T-cell (primary cell): ENCODE data around the gene SATB1. TPM values are rescaled to one million over a fixed set of nuclear protein-coding genes. Genes with fewer than 3 reads are reported as not detected.

Experiments
- ATAC-seq, 4 experiments: fragments of 200-7000 bp in 3 of 4; fragments of 150-1000 bp in 1 of 4; cut with Tn5 transposase; replicated peaks in 1 of 4; 1 replicate in 3 of 4; 2 replicates in 1 of 4; pipeline ENCODE4 v1.10.0; 2021; ENCODE audit warnings: moderate library complexity in 3 of 4, mild to moderate bottlenecking in 2 of 4, moderate number of reproducible peaks in 1 of 4
- CTCF ChIA-PET, 2 donors: fragments of 300-600 bp; sonication (Branson Sonifier 250); formaldehyde crosslinking; loops; one replicate each; lab custom pipeline; 2022; ENCODE audit warnings: antibody characterized with exemption in 2 of 2; lab: Charles Lee
- POLR2A ChIA-PET, 2 donors: fragments of 300-600 bp; sonication (Branson Sonifier 250); formaldehyde crosslinking; loops; one replicate each; lab custom pipeline; 2022; ENCODE audit warnings: antibody characterized with exemption in 2 of 2; lab: Charles Lee
- DNase-seq, 35 experiments: peaks; one replicate each; pipeline versions ENCODE4 v3.0.0 to v3.0.0-alpha.2; 2013 to 2023
- H3K27ac ChIP-seq: one replicate; pipeline ENCODE4 v1.5.1; 2013; ENCODE audit warnings: low read length
- H3K27me3 ChIP-seq, 2 experiments: replicated peaks in 1 of 2; 1 replicate in 1 of 2; 2 replicates in 1 of 2; pipeline versions ENCODE4 v1.6.1 to v1.7.0; 2013; ENCODE audit warnings: low read length in 1 of 2, mixed read lengths in 1 of 2; ENCODE audit not compliant: control insufficient read depth in 2 of 2, insufficient read depth in 2 of 2; ENCODE audit errors: extremely low read depth in 1 of 2
- H3K36me3 ChIP-seq, 2 donors: 1 replicate in 1 of 2; 2 replicates in 1 of 2; pipeline versions ENCODE4 v1.6.1 to v1.7.0; 2013; ENCODE audit warnings: low read length in 1 of 2; ENCODE audit not compliant: control insufficient read depth in 2 of 2, insufficient read depth in 1 of 2; ENCODE audit errors: extremely low read depth in 1 of 2
- H3K4me1 ChIP-seq, 2 experiments: 1 replicate in 1 of 2; 2 replicates in 1 of 2; pipeline versions ENCODE4 v1.6.1 to v1.7.0; 2013; ENCODE audit warnings: low read length in 2 of 2, mixed read lengths in 1 of 2; ENCODE audit not compliant: insufficient read depth in 2 of 2, control insufficient read depth in 1 of 2; ENCODE audit errors: extremely low read depth in 1 of 2
- H3K4me3 ChIP-seq, 2 donors: 1 replicate in 1 of 2; 2 replicates in 1 of 2; pipeline versions ENCODE4 v1.5.1 to v1.7.0; 2013; ENCODE audit warnings: mild to moderate bottlenecking in 2 of 2, low read length in 1 of 2, moderate library complexity in 1 of 2; ENCODE audit not compliant: control insufficient read depth in 1 of 2; ENCODE audit errors: extremely low read depth in 1 of 2
- H3K9me3 ChIP-seq: 2 replicates; pipeline ENCODE4 v1.7.0; 2013
- H3K27ac Mint-ChIP-seq, 2 donors: one replicate each; pipeline ENCODE4 v1.8.0; 2020 to 2021; ENCODE audit warnings: mild to moderate bottlenecking in 2 of 2, mixed read lengths in 2 of 2
- H3K27me3 Mint-ChIP-seq, 2 donors: one replicate each; pipeline ENCODE4 v1.8.0; 2021 to 2022; ENCODE audit warnings: mixed read lengths in 2 of 2
- H3K36me3 Mint-ChIP-seq: one replicate; pipeline ENCODE4 v1.8.0; 2021; ENCODE audit warnings: mixed read lengths
- H3K4me1 Mint-ChIP-seq, 3 donors: one replicate each; pipeline ENCODE4 v1.8.0; 2020 to 2022; ENCODE audit warnings: mixed read lengths in 3 of 3, mild to moderate bottlenecking in 1 of 3
- H3K4me3 Mint-ChIP-seq, 3 donors: one replicate each; pipeline ENCODE4 v1.8.0; 2020 to 2022; ENCODE audit warnings: mild to moderate bottlenecking in 3 of 3, mixed read lengths in 3 of 3, moderate library complexity in 3 of 3
- H3K9me3 Mint-ChIP-seq, 3 donors: one replicate each; pipeline ENCODE4 v1.8.0; 2020 to 2022; ENCODE audit warnings: mixed read lengths in 3 of 3
- WGBS: methylation state at CpG from one replicate; pipeline ENCODE4 v1.1.5; 2013; ENCODE audit warnings: missing lambda C conversion rate; ENCODE audit not compliant: insufficient coverage; 5-methylcytosine and 5-hydroxymethylcytosine counted together
- total RNA-seq, 35 experiments: library from RNA in 6 of 35; stranded (reverse) in 6 of 35; fragments of 120-200 nt in 1 of 35; gene quantifications; one replicate each; pipeline versions ENCODE4 v1.2.1 to v1.2.4 and lab custom pipeline; 2013 to 2026

The SATB1 gene
- total RNA-seq, 5 donors from 2014 or later (not counting 1 experiment from before 2014, with no cell fraction given), result 204 to 417 (median 282) TPM

- H3K36me3 Mint-ChIP-seq, result peaks cover 46% of the 10 kb centered on the region
- H3K4me1 Mint-ChIP-seq, result peaks cover 74 to 80% (median 80%) of the 10 kb centered on the region in 3 donors
- ATAC-seq (no peak), DNase-seq (no peak)
- peak overlapping the region; percentile 26 for H3K27ac ChIP-seq
- peaks cover 0 to 4% of the 10 kb centered on the region in 2 experiments for H3K27me3 ChIP-seq
- H3K4me3 Mint-ChIP-seq, result peak overlapping the region; percentile 66 to 91 (median 69)
- CTCF ChIA-PET, result interaction anchor here in 1 of 2 donors (1.1 to 2.0 kb wide), 2 partner anchors 11 to 31 kb away, joined by 5 to 8 read pairs; no protein-coding TSS in a partner anchor
- H3K27ac Mint-ChIP-seq, result peak overlapping the region; percentile 86 to 91
- no peak overlapping the region for H3K4me3 ChIP-seq
- peaks cover 12 to 67% of the 10 kb centered on the region in 2 experiments for H3K4me1 ChIP-seq
- no peaks in the 10 kb centered on the region for H3K27me3 Mint-ChIP-seq
- POLR2A ChIA-PET, result interaction anchor here (0.6 to 1.3 kb wide), 3 partner anchors 21 to 78 kb away, joined by 4 to 6 read pairs (median 5); no protein-coding TSS in a partner anchor
- H3K36me3 ChIP-seq, result peaks cover 4 to 36% of the 10 kb centered on the region in 2 donors
- H3K9me3 ChIP-seq, result no peaks in the 10 kb centered on the region
- WGBS, result 64% methylated on average over 6 of the region's 9 CpGs
- H3K9me3 Mint-ChIP-seq, result no peaks in the 10 kb centered on the region
Observed at GRCh38 chr3:18420555-18420954, 4.6 kb downstream of the SATB1 start.

GRCh38 chr3:18419232-18419631 lies 5.9 kb downstream of the SATB1 start:
- Mint-ChIP-seq H3K9me3 (no peaks in the 10 kb centered on the region), H3K4me1 (peaks cover 83 to 91% (median 89%) of the 10 kb centered on the region in 3 donors), H3K27me3 (no peaks in the 10 kb centered on the region), H3K4me3 (peak overlapping the region; percentile 66 to 91 (median 69)), H3K36me3 (peaks cover 56% of the 10 kb centered on the region), H3K27ac (peak overlapping the region; percentile 86 to 91)
- Histone ChIP-seq H3K9me3 (no peaks in the 10 kb centered on the region), H3K4me3 (peak overlapping the region in 1 of 2 donors; percentile 32), H3K36me3 (peaks cover 4 to 48% of the 10 kb centered on the region in 2 donors), H3K27ac (peak overlapping the region; percentile 26), H3K4me1 (peaks cover 17 to 79% of the 10 kb centered on the region in 2 experiments), H3K27me3 (peaks cover 0 to 2% of the 10 kb centered on the region in 2 experiments)
- ChIA-PET POLR2A (interaction anchor here in 1 of 2 donors (1.0 kb wide), 1 partner anchor 14 kb away, joined by 5 read pairs; no protein-coding TSS in a partner anchor), CTCF (no interaction called here)
- ATAC-seq (no peak), DNase-seq (no peak)
- no CpG with 5 or more reads among the region's 4 CpGs for WGBS

- H3K4me1 Mint-ChIP-seq, result peaks cover 80 to 89% (median 88%) of the 10 kb centered on the region in 3 donors
- H3K36me3 Mint-ChIP-seq, result peaks cover 59% of the 10 kb centered on the region
- Histone ChIP-seq H3K4me1 (peaks cover 11 to 87% of the 10 kb centered on the region in 2 experiments), H3K9me3 (no peaks in the 10 kb centered on the region), H3K27ac (peak overlapping the region; percentile 26), H3K27me3 (no peaks in the 10 kb centered on the region), H3K36me3 (peaks cover 4 to 49% of the 10 kb centered on the region in 2 donors), H3K4me3 (peak overlapping the region in 1 of 2 donors; percentile 10)
- CTCF ChIA-PET, result interaction anchor here in 1 of 2 donors (0.8 to 1.0 kb wide), 2 partner anchors 12 to 29 kb away, joined by 3 to 4 read pairs; no protein-coding TSS in a partner anchor
- 69% methylated on average over 6 of the region's 10 CpGs for WGBS
- POLR2A ChIA-PET, result interaction anchor here in 1 of 2 donors (0.6 to 0.7 kb wide), 3 partner anchors 13 to 609 kb away, joined by 3 read pairs; no protein-coding TSS in a partner anchor
- no peaks in the 10 kb centered on the region for H3K9me3 Mint-ChIP-seq
- H3K27ac Mint-ChIP-seq, result peak overlapping the region; percentile 86 to 91
- ATAC-seq, result peak; percentile 17 to 40 (median 32)
- peak in 1 of 35 experiments; percentile 45 for DNase-seq
- peak overlapping the region; percentile 66 to 91 (median 69) for H3K4me3 Mint-ChIP-seq
- H3K27me3 Mint-ChIP-seq, result no peaks in the 10 kb centered on the region
Observed at GRCh38 chr3:18417904-18418572, 7.1 kb downstream of the SATB1 start.

- peaks cover 68% of the 10 kb centered on the region for H3K36me3 Mint-ChIP-seq
- peak overlapping the region; percentile 67 to 86 for H3K27ac Mint-ChIP-seq
- Histone ChIP-seq H3K4me1 (peaks cover 17 to 90% of the 10 kb centered on the region in 2 experiments), H3K27me3 (no peaks in the 10 kb centered on the region), H3K4me3 (no peak overlapping the region), H3K9me3 (no peaks in the 10 kb centered on the region), H3K27ac (peak overlapping the region; percentile 42), H3K36me3 (peaks cover 4 to 57% of the 10 kb centered on the region in 2 donors)
- no peak for DNase-seq
- no peaks in the 10 kb centered on the region for H3K9me3 Mint-ChIP-seq
- CTCF ChIA-PET, result no interaction called here
- peak overlapping the region; percentile 25 to 91 (median 35) for H3K4me3 Mint-ChIP-seq
- no peaks in the 10 kb centered on the region for H3K27me3 Mint-ChIP-seq
- ATAC-seq, result no peak
- peaks cover 82 to 91% (median 90%) of the 10 kb centered on the region in 3 donors for H3K4me1 Mint-ChIP-seq
- WGBS, result no CpG with 5 or more reads among the region's 3 CpGs
- POLR2A ChIA-PET, result interaction anchor here in 1 of 2 donors (0.5 to 1.2 kb wide), 4 partner anchors 9 to 22 kb away, joined by 3 to 6 read pairs (median 3); no protein-coding TSS in a partner anchor
Observed at GRCh38 chr3:18416332-18416731, 8.8 kb downstream of the SATB1 start.

GRCh38 chr3:18415839-18416238 lies 9.3 kb downstream of the SATB1 start:
- CTCF ChIA-PET, result no interaction called here
- Histone ChIP-seq H3K9me3 (no peaks in the 10 kb centered on the region), H3K36me3 (peaks cover 2 to 57% of the 10 kb centered on the region in 2 donors), H3K27ac (peak overlapping the region; percentile 1), H3K27me3 (no peaks in the 10 kb centered on the region), H3K4me1 (peaks cover 19 to 90% of the 10 kb centered on the region in 2 experiments), H3K4me3 (no peak overlapping the region)
- peaks cover 66% of the 10 kb centered on the region for H3K36me3 Mint-ChIP-seq
- H3K9me3 Mint-ChIP-seq, result no peaks in the 10 kb centered on the region
- ATAC-seq, result peak; percentile 25 to 31 (median 28)
- peak overlapping the region; percentile 67 to 86 for H3K27ac Mint-ChIP-seq
- WGBS, result 14% methylated on average over 1 of the region's 3 CpGs
- POLR2A ChIA-PET, result interaction anchor here in 1 of 2 donors (0.9 to 1.2 kb wide), 2 partner anchors 8 to 12 kb away, joined by 3 to 6 read pairs; no protein-coding TSS in a partner anchor
- H3K27me3 Mint-ChIP-seq, result no peaks in the 10 kb centered on the region
- peaks cover 82 to 91% (median 90%) of the 10 kb centered on the region in 3 donors for H3K4me1 Mint-ChIP-seq
- peak in 1 of 35 experiments; percentile 38 for DNase-seq
- H3K4me3 Mint-ChIP-seq, result peak overlapping the region; percentile 25 to 91 (median 35)

GRCh38 chr3:18415167-18415566 lies 10.0 kb downstream of the SATB1 start:
- ChIA-PET CTCF (no interaction called here), POLR2A (no interaction called here)
- Mint-ChIP-seq H3K4me3 (peak overlapping the region in 1 of 3 donors; percentile 50), H3K36me3 (peaks cover 66% of the 10 kb centered on the region), H3K4me1 (peaks cover 82 to 90% (median 90%) of the 10 kb centered on the region in 3 donors), H3K27me3 (no peaks in the 10 kb centered on the region), H3K27ac (peak overlapping the region; percentile 82 to 83), H3K9me3 (no peaks in the 10 kb centered on the region)
- Histone ChIP-seq H3K9me3 (no peaks in the 10 kb centered on the region), H3K27me3 (no peaks in the 10 kb centered on the region), H3K36me3 (peaks cover 0 to 53% of the 10 kb centered on the region in 2 donors), H3K27ac (no peak overlapping the region), H3K4me3 (no peak overlapping the region), H3K4me1 (peaks cover 15 to 89% of the 10 kb centered on the region in 2 experiments)
- DNase-seq (no peak), ATAC-seq (no peak)
- WGBS, result 92% methylated on average over 3 of the region's 9 CpGs
